Measurements from ENCODE around the gene BCHE. TPM values are rescaled to one million over a fixed set of nuclear protein-coding genes. Genes with fewer than 3 reads are reported as not detected.

The BCHE gene
- total RNA-seq, 1 donor from 2014 or later: 5.8 TPM

DNA sequence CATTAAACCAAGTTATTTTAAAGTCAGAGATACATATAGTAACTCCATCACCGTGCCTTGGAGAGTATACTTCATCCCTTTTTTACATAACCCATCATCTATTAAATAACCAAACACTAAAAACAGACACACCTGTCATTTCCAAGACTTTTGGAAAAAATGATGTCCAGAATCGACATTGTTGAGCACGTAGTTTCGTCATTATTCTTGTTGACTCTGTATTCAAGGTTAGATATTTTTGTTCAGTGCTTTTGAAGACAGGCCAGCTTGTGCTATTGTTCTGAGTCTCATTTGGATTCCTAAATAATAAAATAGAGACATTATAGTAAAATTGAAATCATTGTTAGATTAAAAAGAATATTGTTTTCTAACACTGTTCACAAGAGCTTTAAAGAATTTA is 51.2 kb downstream of the BCHE start:
- H3K27ac ChIP-seq: no peak overlapping the region
- no peaks in the 10 kb centered on the region for H3K9me3 ChIP-seq
- TF ChIP-seq, protein P1, sequence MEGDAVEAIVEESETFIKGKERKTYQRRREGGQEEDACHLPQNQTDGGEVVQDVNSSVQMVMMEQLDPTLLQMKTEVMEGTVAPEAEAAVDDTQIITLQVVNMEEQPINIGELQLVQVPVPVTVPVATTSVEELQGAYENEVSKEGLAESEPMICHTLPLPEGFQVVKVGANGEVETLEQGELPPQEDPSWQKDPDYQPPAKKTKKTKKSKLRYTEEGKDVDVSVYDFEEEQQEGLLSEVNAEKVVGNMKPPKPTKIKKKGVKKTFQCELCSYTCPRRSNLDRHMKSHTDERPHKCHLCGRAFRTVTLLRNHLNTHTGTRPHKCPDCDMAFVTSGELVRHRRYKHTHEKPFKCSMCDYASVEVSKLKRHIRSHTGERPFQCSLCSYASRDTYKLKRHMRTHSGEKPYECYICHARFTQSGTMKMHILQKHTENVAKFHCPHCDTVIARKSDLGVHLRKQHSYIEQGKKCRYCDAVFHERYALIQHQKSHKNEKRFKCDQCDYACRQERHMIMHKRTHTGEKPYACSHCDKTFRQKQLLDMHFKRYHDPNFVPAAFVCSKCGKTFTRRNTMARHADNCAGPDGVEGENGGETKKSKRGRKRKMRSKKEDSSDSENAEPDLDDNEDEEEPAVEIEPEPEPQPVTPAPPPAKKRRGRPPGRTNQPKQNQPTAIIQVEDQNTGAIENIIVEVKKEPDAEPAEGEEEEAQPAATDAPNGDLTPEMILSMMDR (IDR thresholded peaks at IDR 0.05): no peak
- DNase-seq: no peak
- intact Hi-C loops (cut with DNase I): no loop called here
- H3K27me3 ChIP-seq (ENCODE audit: low read depth): no peaks in the 10 kb centered on the region
- no peaks in the 10 kb centered on the region for H3K36me3 ChIP-seq
- H3K4me1 ChIP-seq: no peaks in the 10 kb centered on the region
- ATAC-seq: no peak
- no peak overlapping the region for H3K4me3 ChIP-seq

DNA sequence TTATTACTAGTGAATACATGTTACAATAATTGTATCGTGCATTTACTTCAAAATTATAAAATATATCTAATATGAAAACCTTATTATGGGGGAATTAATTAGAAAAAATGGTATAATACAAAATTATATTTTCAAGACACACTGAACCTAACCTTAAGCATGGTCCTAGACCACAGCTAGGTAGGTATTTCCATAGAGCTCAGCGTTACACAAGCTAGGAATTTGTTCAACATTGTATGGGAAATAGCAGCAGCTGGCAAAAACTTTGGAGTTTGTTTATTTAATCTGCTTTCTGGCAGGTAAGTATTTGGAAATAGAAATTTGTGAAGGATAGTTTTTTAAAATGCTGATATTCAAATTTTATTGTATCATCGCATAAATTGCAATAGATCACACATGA is 52.9 kb downstream of the BCHE start:
- no peaks in the 10 kb centered on the region for H3K4me1 ChIP-seq
- no peak for DNase-seq
- no peaks in the 10 kb centered on the region for H3K36me3 ChIP-seq
- TF ChIP-seq, protein P1 (IDR thresholded peaks at IDR 0.05): no peak
- H3K9me3 ChIP-seq: no peaks in the 10 kb centered on the region
- ATAC-seq: no peak
- intact Hi-C loops (cut with DNase I): no loop called here
- H3K27ac ChIP-seq: no peak overlapping the region
- no peak overlapping the region for H3K4me3 ChIP-seq
- no peaks in the 10 kb centered on the region for H3K27me3 ChIP-seq (ENCODE audit: low read depth)

DNA sequence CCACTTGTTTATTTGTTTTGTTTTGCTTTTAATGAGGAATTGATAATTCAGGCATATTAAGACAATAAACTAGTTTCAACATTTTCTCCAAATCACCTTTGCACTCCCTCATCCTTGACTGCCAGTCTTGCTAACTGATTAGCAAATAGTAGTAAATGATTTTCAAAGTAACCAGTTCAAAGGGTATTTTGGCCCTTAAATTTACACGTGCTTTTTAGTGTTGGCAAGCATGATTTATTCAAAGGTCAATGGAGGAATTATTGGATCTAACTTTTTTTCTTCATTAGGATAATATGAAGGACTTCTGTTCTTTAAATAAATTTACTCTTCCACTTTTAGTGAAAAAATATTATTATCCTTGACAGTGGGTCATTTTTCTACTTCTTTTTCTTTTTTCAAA is 53.8 kb downstream of the BCHE start:
- ATAC-seq (no peak), DNase-seq (no peak)
- H3K4me3 ChIP-seq: no peak overlapping the region
- TF ChIP-seq, protein P1 (IDR thresholded peaks at IDR 0.05): no peak
- intact Hi-C loops (cut with DNase I): no loop called here
- no peaks in the 10 kb centered on the region for H3K36me3 ChIP-seq
- no peaks in the 10 kb centered on the region for H3K4me1 ChIP-seq
- no peak overlapping the region for H3K27ac ChIP-seq
- no peaks in the 10 kb centered on the region for H3K9me3 ChIP-seq
- no peaks in the 10 kb centered on the region for H3K27me3 ChIP-seq (ENCODE audit: low read depth)

DNA sequence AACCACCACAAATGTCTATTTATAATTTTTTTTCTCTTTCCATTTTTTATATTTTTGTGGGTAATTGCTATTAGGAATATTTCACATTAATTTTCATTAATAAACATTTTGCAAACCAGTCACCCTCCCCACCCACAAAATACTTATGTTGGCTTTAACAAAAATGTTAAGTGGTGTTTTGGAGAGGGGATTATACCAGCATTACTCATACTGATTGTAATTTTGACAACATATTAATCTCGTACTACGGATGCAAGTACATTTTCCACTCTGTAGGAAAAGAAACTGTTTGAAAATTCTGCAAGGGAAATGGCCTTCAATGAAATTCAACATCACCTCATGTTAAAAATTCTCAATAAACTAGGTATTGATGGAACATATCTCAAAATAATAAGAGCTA is 58.3 kb downstream of the BCHE start:
- Histone ChIP-seq H3K36me3 (no peaks in the 10 kb centered on the region), H3K4me1 (no peaks in the 10 kb centered on the region), H3K27ac (no peak overlapping the region), H3K9me3 (no peaks in the 10 kb centered on the region), H3K27me3 (ENCODE audit: low read depth) (no peaks in the 10 kb centered on the region), H3K4me3 (no peak overlapping the region)
- intact Hi-C loops (cut with DNase I): no loop called here
- TF ChIP-seq, protein P1 (IDR thresholded peaks at IDR 0.05): no peak
- DNase-seq (no peak), ATAC-seq (no peak)

DNA sequence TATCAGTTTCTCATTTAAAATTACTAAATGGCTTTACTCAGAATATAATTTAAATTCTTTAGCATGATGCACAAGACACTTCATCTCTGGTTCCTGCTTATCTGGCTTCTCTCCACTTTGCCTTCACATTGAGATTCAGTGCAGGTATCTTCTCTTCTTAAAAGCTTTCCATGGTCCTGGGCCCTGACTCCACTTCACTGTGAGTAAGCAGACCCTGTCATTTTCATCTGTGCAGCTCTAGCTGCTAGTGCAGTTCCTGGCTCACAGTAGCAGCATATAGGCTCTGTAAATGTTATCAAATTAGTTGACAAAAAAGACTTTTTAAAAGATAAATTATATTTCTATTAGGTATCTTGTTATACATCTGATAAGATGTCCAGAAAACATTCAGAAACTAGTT is 58.8 kb downstream of the BCHE start:
- H3K27ac ChIP-seq: no peak overlapping the region
- H3K4me1 ChIP-seq: no peaks in the 10 kb centered on the region
- TF ChIP-seq, protein P1 (IDR thresholded peaks at IDR 0.05): no peak
- no peak for ATAC-seq
- no peaks in the 10 kb centered on the region for H3K9me3 ChIP-seq
- no peaks in the 10 kb centered on the region for H3K36me3 ChIP-seq
- no peak for DNase-seq
- H3K4me3 ChIP-seq: no peak overlapping the region
- no peaks in the 10 kb centered on the region for H3K27me3 ChIP-seq (ENCODE audit: low read depth)
- intact Hi-C loops (cut with DNase I): no loop called here

DNA sequence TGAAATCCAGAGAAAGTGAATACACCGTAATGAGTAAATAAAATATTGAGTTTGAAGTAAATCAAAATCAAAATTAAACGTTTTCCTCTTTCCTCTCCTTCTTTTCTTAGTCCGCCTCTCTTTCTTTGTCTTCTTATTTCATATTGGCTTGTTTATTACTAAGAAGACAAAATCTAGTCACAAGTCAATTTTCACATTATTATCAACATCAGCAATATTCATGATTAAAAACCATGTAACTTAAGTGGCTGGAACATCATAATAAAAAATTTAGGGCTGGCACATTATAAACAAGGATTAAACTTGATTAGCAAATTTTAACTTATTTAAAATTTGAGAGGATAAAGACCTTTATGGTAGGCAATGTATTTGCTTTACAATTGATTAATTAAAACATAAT is 61.4 kb downstream of the BCHE start:
- intact Hi-C loops (cut with DNase I): no loop called here
- H3K9me3 ChIP-seq: no peaks in the 10 kb centered on the region
- H3K27me3 ChIP-seq (ENCODE audit: low read depth): no peaks in the 10 kb centered on the region
- TF ChIP-seq, protein P1 (IDR thresholded peaks at IDR 0.05): no peak
- no peaks in the 10 kb centered on the region for H3K4me1 ChIP-seq
- DNase-seq (no peak), ATAC-seq (no peak)
- no peak overlapping the region for H3K27ac ChIP-seq
- no peak overlapping the region for H3K4me3 ChIP-seq
- no peaks in the 10 kb centered on the region for H3K36me3 ChIP-seq

All from lower lobe of right lung (tissue), 2 donors.